ENCODE data around the gene ENDOD1. TPM values are rescaled to one million over a fixed set of nuclear protein-coding genes. Genes with fewer than 3 reads are reported as not detected.
A peak's percentile ranks its signal among the peaks of the same experiment; 100 is the strongest.

The ENDOD1 gene
- total RNA-seq, 1 donor from 2014 or later = 12.3 TPM

DNA sequence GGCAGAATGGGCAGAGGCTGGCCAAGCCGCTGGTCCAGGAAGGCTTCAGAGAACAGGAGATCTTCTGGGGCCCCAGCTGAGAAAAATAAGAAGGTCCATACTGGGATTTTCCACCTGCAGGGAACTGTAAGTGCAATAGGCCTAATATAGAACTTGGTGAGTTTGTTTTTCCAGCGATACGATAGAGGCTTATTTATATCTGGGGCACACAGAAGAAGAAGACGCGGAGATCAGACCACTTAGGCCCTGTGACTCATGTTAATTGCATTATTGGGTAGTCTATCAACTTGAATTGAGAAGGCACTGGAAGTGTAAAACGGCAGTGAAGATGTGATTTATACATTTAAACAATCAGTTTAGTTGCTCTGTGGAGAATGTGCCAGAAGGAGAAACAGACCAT is 30.6 kb upstream of the ENDOD1 start:
- H3K4me3 Mint-ChIP-seq = no peak overlapping the region
- H3K27ac Mint-ChIP-seq (ENCODE audit: unreplicated experiment) = no peak overlapping the region

GRCh38 chr11:95065336-95065735 is 24.3 kb upstream of the ENDOD1 start:
- Mint-ChIP-seq H3K4me1 (peaks cover 31% of the 10 kb centered on the region), H3K36me3 (ENCODE audit: low read depth) (peaks cover 3% of the 10 kb centered on the region)

More for the DNA sequence above, 30.6 kb upstream of the ENDOD1 start:
- no peak for DNase-seq (ENCODE audit: low read depth, low spot score)
- H3K36me3 Mint-ChIP-seq (ENCODE audit: low read depth) = no peaks in the 10 kb centered on the region
- no peaks in the 10 kb centered on the region for H3K27me3 Mint-ChIP-seq (ENCODE audit: low read depth)
- TF ChIP-seq, protein P1, sequence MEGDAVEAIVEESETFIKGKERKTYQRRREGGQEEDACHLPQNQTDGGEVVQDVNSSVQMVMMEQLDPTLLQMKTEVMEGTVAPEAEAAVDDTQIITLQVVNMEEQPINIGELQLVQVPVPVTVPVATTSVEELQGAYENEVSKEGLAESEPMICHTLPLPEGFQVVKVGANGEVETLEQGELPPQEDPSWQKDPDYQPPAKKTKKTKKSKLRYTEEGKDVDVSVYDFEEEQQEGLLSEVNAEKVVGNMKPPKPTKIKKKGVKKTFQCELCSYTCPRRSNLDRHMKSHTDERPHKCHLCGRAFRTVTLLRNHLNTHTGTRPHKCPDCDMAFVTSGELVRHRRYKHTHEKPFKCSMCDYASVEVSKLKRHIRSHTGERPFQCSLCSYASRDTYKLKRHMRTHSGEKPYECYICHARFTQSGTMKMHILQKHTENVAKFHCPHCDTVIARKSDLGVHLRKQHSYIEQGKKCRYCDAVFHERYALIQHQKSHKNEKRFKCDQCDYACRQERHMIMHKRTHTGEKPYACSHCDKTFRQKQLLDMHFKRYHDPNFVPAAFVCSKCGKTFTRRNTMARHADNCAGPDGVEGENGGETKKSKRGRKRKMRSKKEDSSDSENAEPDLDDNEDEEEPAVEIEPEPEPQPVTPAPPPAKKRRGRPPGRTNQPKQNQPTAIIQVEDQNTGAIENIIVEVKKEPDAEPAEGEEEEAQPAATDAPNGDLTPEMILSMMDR (conservative IDR thresholded peaks at IDR 0.05) = no peak
- H3K9me3 Mint-ChIP-seq = no peaks in the 10 kb centered on the region
- peaks cover 1% of the 10 kb centered on the region for H3K4me1 Mint-ChIP-seq

GRCh38 chr11:95066716-95067038 is 23.0 kb upstream of the ENDOD1 start, which contains the start of gene SRSF8:
TSS of gene SRSF8 (plus strand) at chr11:95066919. CDS start at chr11:95067227, 308 bp downstream.
- TF ChIP-seq, protein P1 (conservative IDR thresholded peaks at IDR 0.05) = no peak
- no peaks in the 10 kb centered on the region for H3K9me3 Mint-ChIP-seq
- peaks cover 8% of the 10 kb centered on the region for H3K36me3 Mint-ChIP-seq (ENCODE audit: low read depth)
- H3K27me3 Mint-ChIP-seq (ENCODE audit: low read depth) = no peaks in the 10 kb centered on the region
- H3K4me1 Mint-ChIP-seq = peaks cover 37% of the 10 kb centered on the region
- no peak for DNase-seq (ENCODE audit: low read depth, low spot score)
- peak within 1 kb of the TSS; percentile 98 for H3K27ac Mint-ChIP-seq (ENCODE audit: unreplicated experiment)
- peak within 1 kb of the TSS; percentile 98 for H3K4me3 Mint-ChIP-seq

More at GRCh38 chr11:95065336-95065735, 24.3 kb upstream of the ENDOD1 start:
- H3K27me3 Mint-ChIP-seq (ENCODE audit: low read depth) = no peaks in the 10 kb centered on the region
- no peaks in the 10 kb centered on the region for H3K9me3 Mint-ChIP-seq
- H3K4me3 Mint-ChIP-seq = peak overlapping the region; percentile 75
- no peak for DNase-seq (ENCODE audit: low read depth, low spot score)
- TF ChIP-seq, protein P1 (conservative IDR thresholded peaks at IDR 0.05) = no peak
- no peak overlapping the region for H3K27ac Mint-ChIP-seq (ENCODE audit: unreplicated experiment)

- TF ChIP-seq, protein P1 (conservative IDR thresholded peaks at IDR 0.05) = peak; percentile 67
- Mint-ChIP-seq H3K4me3 (peak overlapping the region; percentile 98), H3K27me3 (ENCODE audit: low read depth) (no peaks in the 10 kb centered on the region), H3K36me3 (ENCODE audit: low read depth) (peaks cover 8% of the 10 kb centered on the region), H3K27ac (ENCODE audit: unreplicated experiment) (peak overlapping the region; percentile 98), H3K9me3 (no peaks in the 10 kb centered on the region), H3K4me1 (peaks cover 37% of the 10 kb centered on the region)
- DNase-seq (ENCODE audit: low read depth, low spot score) = peak; percentile 73
Observed at GRCh38 chr11:95067039-95067840, 22.4 kb upstream of the ENDOD1 start.

- Mint-ChIP-seq H3K36me3 (ENCODE audit: low read depth) (peaks cover 8% of the 10 kb centered on the region), H3K27me3 (ENCODE audit: low read depth) (no peaks in the 10 kb centered on the region), H3K4me3 (peak overlapping the region; percentile 98), H3K4me1 (peaks cover 37% of the 10 kb centered on the region), H3K9me3 (no peaks in the 10 kb centered on the region), H3K27ac (ENCODE audit: unreplicated experiment) (peak overlapping the region; percentile 98)
- TF ChIP-seq, protein P1 (conservative IDR thresholded peaks at IDR 0.05) = no peak
- DNase-seq (ENCODE audit: low read depth, low spot score) = no peak
Observed at GRCh38 chr11:95067841-95068219, 21.8 kb upstream of the ENDOD1 start.
